OCI-LY7 (cell line): ENCODE results near the gene CORO1C.

Experiments used
- EZH2phosphoT487 ChIP-seq: fragments of 200-600 bp; sonication (generic); IDR thresholded peaks from 2 replicates; pipeline ENCODE4 v1.6.1; 2018; ENCODE audit warnings: low read depth, borderline replicate concordance, mild to moderate bottlenecking, mixed run types, antibody characterized with exemption, low read length, moderate library complexity, mixed read lengths
- TF ChIP-seq, protein P1 (sequence below): fragments of 200-600 bp; sonication (generic); conservative IDR thresholded peaks from 2 replicates; pipeline ENCODE4 v1.5.1; 2014; ENCODE audit warnings: mild to moderate bottlenecking, antibody characterized with exemption, low read length, moderate library complexity, mixed read lengths

DNA sequence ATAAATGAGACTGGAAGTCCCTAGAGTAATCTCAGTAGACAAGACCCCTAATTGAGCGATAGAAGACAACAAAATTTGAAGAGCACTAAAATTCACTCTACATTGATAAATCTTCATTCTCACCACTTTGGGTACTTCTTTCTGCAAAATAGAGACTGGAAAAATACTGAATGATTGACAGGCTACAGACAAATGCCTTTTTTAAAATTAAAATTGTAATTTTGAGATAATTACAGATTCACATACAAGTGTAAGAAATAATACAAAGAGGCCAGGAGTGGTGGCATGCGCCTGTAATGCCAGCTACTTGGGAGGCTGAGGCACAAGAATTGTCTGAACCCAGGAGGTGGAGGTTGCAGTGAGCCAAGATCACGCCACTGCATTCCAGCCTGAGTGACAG is 4.5 kb upstream of the CORO1C start:
- TF ChIP-seq, protein P1, sequence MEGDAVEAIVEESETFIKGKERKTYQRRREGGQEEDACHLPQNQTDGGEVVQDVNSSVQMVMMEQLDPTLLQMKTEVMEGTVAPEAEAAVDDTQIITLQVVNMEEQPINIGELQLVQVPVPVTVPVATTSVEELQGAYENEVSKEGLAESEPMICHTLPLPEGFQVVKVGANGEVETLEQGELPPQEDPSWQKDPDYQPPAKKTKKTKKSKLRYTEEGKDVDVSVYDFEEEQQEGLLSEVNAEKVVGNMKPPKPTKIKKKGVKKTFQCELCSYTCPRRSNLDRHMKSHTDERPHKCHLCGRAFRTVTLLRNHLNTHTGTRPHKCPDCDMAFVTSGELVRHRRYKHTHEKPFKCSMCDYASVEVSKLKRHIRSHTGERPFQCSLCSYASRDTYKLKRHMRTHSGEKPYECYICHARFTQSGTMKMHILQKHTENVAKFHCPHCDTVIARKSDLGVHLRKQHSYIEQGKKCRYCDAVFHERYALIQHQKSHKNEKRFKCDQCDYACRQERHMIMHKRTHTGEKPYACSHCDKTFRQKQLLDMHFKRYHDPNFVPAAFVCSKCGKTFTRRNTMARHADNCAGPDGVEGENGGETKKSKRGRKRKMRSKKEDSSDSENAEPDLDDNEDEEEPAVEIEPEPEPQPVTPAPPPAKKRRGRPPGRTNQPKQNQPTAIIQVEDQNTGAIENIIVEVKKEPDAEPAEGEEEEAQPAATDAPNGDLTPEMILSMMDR: no peak
- no peak for TF ChIP-seq EZH2phosphoT487
